Stimulated activated effector memory CD8-positive, alpha-beta T cell treated with anti-CD3 and anti-CD28 coated beads, Interleukin-12 subunit alpha, Interleukin-12 subunit beta, amount 100 ng/mL, for 72 hours (primary cell): ENCODE data around the gene FAM81B.

Experiments
- ATAC-seq: fragments of 150-1000 bp; cut with Tn5 transposase; 2 replicates; pipeline ENCODE4 v1.10.0; 2021
- DNase-seq, 2 donors: peaks; one replicate each; pipeline ENCODE4 v3.0.0; 2021 to 2022; ENCODE audit warnings: low spot score in 2 of 2
- H3K27ac Mint-ChIP-seq: one replicate; pipeline ENCODE4 v1.8.0; 2022; ENCODE audit warnings: mild to moderate bottlenecking, mixed read lengths
- H3K36me3 Mint-ChIP-seq: one replicate; pipeline ENCODE4 v1.8.0; 2022; ENCODE audit warnings: mild to moderate bottlenecking, mixed read lengths
- H3K4me1 Mint-ChIP-seq: one replicate; pipeline ENCODE4 v1.8.0; 2022; ENCODE audit warnings: mixed read lengths
- H3K4me3 Mint-ChIP-seq: one replicate; pipeline ENCODE4 v1.8.0; 2022; ENCODE audit warnings: mild to moderate bottlenecking, mixed read lengths
- H3K9me3 Mint-ChIP-seq: one replicate; pipeline ENCODE4 v1.8.0; 2022; ENCODE audit warnings: mixed read lengths

The FAM81B gene

GRCh38 chr5:95486191-95486590, 95.0 kb downstream of the FAM81B start:
- Mint-ChIP-seq H3K9me3 (peaks cover 19% of the 10 kb centered on the region), H3K27ac (no peak overlapping the region), H3K4me1 (no peaks in the 10 kb centered on the region), H3K4me3 (no peak overlapping the region), H3K36me3 (peaks cover 87% of the 10 kb centered on the region)
- ATAC-seq (no peak), DNase-seq (no peak)

- Mint-ChIP-seq H3K4me1 (no peaks in the 10 kb centered on the region), H3K9me3 (peaks cover 16% of the 10 kb centered on the region), H3K4me3 (no peak overlapping the region), H3K36me3 (peaks cover 90% of the 10 kb centered on the region), H3K27ac (no peak overlapping the region)
- DNase-seq (no peak), ATAC-seq (no peak)
Measured at GRCh38 chr5:95487880-95488279, 96.7 kb downstream of the FAM81B start.
